Kidney capillary endothelial cell (primary cell): ENCODE measurements around the gene RBM45.
"Not testable (repeated sequence)": the region's sequence is repeated elsewhere in the genome, so short reads cannot be mapped to it uniquely, and the experiment has no call there.

Source experiments
- DNase-seq: peaks from one replicate; pipeline ENCODE4 v3.0.0-alpha.2; 2018; ENCODE audit warnings: low spot score

Gene RBM45

DNA sequence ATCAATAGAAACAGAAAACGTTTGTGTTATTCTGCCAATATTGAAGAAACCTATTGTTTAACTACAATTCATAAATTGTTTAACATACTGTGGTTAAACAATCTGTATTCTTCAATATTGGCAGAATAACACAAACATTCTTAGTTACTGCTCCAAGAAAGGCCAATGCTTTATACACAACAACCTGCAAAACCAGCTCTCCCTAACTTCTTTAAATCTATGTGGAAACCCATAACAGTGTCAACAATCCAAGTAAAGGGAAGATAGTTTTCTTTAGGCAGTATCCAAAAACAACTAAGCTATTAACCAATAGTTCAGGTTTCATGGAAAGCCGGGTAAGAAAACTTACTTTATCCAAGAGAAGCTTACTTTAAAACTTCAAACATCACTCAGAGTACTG lies 6.2 kb upstream of the RBM45 start:
- DNase-seq, result no peak

DNA sequence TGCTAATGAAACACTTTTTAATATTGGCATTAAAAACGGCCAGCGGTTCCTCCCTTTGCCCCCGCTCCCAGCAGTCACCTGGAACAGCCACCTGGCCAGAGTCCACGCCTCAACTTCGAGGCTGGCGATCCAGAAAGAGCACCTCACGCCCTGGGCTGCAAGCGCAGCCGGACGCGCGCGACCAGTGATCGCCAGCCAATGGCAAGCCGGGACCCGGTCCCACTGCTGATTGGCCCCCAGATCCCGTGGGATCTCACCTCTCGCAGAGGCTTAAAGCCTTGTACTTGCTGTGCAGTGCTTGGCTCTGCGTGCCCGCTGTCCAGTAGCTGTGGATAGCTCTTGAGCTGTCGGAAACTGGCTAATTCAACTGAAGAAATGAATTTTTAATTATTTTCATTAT lies 4.1 kb upstream of the RBM45 start:
- DNase-seq, result no peak

DNA sequence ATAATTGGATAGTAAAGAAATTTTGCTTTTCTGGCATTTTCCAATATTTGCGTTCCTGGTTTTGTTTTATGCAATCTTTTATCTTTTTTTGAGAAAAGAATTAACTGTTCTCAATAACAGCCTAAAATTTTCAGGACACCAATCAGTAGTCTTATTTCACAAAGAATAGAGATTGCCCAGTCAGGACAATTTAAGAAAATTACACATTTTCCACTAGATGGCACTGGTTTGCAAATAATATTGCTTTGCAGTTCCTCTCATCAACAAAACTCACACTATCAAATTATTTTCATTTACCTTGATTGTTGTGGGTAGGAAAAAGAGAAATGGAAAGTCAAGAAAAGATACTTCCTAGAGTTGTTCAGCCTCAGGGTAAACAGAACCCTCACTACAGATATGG lies 2.4 kb upstream of the RBM45 start:
- DNase-seq, result peak; percentile 47

DNA sequence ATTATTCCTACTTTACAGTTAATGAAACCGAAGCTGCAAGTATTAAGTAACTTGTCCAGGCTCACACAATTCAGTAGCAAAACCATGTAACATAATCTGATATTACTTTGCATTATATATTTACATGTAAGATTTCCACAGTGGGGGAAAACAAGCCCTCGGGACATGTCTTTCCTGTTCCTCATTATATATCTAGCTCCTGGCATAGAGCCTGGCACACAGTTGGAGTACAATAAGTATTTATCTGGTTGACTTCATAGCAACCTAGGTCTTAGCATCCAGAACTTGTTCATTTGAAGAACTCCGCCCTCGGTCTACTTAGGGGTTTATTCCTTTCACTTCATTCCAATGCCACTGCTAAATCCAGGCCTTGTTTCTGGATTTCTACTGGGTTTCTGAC lies 1.6 kb upstream of the RBM45 start:
- no peak for DNase-seq

DNA sequence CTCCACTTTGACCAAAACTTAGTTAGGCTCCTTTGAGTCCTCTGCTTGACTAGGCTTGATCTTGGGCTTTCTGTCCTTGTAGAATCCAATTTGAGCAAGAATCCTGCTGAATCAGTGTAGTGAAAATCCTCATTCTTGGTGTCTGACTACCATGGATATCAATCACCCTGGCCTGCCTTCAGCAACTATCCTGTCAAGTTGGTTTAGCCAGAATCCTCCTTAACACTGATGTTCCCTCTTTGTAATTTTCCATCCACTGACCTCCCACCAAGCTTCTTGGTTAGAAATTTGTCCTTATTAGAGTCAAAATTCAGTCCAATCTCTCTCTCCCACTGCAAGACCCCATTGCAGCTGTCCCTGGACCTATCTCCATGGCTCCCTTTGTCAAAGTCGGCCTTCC lies 494 bp upstream of the RBM45 start:
- no peak for DNase-seq

DNA sequence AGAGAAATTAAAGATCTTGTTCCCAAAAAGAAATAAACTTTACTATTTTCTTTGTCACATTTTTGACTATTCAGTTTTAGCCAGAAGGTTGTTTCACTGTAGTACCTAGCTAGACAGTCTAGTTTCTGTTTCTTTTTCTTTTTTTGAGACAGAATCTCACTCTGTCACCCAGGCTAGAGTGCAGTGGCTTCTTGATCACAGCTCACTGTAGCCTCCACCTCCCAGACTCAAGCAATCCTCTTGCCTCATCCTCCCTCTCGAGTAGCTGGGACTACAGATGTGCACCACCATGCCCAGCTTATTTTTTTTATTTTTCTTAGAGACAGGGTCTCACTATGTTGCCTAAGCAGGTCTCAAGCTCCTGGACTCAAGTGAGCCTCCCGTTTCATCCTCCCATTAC lies 2.2 kb downstream of the RBM45 start:
- DNase-seq, result no peak

DNA sequence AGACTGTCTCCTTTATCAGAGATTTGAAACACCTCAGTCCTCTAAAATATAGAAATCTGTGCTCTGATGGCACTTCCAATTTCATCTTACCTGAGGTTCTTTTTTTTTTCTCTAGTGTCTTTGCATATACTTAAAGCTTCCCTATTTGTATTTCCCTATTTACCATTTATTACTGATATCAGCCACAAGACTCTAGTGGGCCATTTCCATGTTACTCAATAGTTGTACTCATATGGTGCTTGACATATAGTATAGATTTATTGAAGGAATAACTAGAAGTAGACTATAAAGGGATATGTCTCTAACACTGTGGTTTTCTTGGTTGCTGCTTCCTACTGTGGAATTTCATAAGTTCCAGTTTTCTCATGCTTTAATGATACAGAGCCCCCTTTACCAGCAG lies 3.0 kb downstream of the RBM45 start:
- no peak for DNase-seq

DNA sequence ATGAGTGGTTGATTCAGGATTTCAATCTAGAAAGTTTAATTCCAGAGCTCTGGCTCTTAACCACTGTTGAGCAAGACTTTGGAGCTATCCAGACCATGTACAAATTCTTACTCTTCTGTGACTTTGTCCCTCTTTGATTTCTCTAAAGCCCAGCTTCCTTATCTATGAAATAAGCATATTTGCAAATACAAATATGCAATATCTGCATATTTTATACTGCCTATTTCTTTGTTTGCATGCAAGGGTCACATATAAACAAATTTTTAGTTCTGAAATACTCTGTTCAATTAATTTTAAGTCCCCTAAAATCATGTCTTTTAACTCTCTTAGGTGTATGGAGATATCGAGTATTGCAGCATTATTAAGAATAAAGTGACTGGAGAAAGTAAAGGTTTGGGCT lies 5.5 kb downstream of the RBM45 start:
- DNase-seq, result no peak

DNA sequence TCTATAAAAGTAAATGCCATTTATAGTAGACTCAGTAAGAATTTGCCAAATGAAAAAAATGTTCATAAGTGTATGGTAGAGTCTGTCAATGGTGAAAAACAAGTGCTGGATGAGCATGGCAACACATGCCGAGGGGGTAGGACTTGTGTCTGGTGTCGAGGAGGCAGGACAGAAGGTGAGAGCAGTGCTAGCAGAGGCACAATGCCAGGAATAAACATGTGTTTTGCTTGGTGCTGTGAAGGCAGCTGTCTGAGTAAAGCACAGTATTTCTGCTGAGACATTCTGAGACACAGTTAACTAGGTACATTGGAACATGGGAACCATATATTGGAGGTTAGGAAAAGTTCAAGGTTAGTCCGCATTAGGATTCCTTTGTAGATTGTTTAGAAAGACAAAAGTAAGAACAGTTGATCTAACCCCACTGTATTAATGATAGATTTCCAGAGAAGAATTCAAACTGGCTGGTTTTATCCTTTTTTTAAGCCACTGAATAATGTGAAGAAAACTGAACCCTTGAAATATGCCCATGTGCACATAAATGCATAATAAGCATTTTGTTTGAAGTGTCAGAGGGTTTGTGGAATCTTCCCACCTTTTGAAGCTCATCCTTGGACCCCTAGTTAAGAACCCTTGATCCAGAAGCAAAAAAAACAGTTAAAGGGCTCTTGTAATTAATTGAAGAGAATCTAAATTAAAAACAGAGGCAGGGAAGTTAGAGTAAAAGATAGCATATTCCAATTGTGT lies 7.1 kb downstream of the RBM45 start:
- no peak for DNase-seq

DNA sequence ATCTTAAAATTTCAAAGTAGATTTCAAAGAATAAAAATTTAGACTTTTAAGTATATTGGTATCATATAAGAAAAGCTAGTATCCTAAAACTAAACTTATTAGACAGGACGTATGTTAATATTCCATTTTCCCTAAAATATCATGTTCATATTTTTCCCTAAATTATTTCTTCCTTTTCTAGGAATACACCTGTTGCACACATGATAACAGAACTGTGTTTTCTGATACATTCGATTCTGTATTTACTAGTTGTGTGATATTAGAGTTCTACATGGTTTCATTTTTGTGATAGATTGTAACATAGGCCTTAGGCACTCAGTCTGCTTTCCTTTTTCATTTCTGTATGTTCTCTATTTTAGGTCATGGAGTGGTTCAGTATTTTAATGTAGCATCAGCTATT lies 10.9 kb downstream of the RBM45 start:
- DNase-seq, result no peak

DNA sequence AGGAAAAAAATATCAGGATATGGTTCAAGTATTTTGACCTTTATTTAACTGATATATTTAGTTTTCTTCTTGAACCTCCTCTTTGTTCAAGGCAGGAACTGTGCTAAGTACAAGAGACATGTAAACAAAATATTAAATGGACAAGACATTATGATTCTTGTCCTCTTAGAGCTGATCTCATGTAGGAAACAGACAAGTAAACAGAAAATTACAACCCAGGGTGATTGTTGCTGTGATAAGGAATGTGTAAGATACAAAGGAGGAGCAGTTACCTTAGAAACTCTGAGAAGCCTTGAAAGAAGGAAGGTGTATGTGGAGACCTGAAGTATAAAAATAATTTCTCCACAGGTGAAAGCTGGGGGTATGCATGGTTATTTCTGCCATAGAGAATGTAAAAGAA lies 12.9 kb downstream of the RBM45 start:
- DNase-seq, result no peak

DNA sequence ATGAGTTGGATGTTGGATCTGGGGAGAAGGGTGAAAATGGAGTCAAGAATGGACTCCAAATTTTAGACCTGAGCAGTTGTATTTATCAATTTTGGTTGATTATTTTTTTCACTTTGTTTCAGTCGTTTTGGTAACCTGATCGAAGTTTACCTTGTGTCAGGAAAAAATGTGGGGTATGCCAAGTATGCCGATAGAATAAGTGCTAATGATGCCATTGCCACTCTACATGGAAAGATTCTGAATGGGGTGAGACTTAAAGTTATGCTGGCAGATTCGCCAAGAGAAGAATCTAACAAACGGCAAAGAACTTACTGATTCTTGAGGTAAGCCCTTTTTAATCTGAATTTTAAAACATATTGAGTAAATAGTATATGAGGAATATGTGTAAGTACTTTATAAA lies 13.6 kb downstream of the RBM45 start:
- no peak for DNase-seq

DNA sequence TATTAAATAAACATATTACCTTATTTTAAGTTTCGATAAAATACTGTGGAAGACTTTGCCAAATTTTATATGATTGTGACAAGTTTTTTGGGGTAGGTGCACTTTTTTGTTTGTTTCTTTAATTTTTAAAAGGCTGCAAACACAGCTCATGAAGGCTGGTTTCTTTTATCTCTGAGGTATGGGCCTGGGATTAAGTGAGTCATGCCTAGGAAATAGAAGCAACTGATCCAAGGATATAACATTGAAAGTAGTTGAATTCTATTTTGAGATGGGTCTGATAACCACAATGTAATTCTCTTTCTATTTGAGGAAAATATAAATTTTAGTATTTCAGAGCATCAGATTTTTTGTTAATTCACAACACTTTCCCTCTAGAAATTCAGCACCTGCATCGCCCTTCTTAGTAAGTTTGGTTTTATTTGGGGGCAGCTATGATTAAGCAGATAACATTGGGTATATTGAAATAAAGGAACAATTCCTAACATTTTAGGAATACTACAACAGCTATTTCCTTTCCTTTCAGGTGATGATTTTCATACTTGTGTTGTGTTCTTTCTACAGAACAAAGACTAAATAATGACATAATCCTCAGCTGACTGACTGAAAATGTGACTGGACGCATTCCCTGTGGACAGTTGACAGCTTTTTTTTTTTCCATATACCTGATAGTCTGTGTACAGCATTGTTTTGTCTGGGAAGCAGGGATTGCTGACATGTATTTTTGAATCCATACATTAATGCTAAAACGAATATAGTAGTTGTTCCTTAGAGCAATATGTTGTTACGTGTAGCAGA lies 16.8 kb downstream of the RBM45 start:
- no peak for DNase-seq

DNA sequence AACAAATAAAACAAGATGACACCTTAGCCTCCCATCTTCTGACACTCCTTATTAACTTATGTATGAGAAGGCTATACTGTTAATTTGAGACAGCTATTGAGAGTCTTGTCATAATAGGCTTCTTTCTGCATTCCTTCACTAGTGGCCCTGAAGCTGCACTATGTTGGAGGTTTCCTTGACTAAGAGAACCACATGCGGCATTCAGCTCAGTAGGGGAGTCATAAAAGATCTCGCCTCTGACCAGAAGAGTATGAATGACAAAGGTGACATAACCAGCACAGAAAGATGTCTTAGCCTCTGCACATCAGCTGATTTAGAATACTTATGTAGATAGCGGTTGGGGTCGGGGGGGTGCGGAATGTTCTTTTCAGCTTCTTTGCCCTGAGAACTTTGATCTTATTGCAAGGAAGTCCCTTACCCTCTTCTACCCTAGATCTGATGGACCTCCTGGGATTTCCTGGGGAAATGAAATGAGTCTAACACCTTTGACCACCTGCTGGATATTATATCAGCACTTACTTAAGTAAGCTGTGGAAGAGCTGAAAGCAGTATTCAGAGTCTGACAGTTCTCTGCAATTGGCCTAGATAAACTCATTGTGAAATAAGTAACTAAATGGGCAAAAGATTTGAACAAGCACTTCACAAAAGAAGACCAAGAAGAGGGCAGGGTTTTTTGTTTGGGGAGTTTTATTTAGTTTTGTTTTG lies 24.2 kb downstream of the RBM45 start:
- no peak for DNase-seq

DNA sequence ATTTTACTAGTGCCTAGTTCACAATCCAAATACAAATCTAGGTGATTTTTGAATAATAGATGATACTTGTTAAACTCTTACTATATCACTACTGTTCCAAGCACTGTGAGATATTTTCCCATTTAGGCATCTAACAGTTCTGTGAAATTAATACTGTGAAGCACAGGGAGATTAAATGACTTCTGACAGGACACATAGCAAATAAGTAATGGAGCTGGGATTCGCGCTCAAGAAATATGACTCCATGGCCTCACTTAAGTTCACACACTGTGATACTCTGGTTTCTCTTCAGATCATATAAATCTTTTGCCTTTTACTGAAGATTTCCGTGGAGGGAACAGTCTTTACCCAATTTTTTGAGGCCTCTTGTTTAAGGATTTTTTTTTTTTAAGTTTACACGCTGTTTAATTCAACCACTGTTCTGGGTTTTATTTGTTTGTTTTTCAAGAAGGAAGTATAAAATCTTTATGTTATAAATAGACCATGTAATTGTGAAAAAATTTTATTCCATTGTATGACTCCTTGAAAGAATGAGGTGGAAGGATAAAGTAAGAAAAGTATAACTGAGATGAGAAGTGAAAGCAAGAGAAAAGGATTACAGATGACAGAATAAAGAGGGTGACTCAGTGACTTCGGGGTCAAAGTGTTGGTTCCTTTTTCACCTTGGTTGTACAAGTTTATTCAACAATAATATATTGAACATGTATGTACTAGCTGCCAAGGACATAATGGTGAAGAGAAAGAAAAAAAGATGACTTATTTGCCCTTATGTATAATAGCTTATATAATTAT lies 30.2 kb downstream of the RBM45 start:
- no peak for DNase-seq

DNA sequence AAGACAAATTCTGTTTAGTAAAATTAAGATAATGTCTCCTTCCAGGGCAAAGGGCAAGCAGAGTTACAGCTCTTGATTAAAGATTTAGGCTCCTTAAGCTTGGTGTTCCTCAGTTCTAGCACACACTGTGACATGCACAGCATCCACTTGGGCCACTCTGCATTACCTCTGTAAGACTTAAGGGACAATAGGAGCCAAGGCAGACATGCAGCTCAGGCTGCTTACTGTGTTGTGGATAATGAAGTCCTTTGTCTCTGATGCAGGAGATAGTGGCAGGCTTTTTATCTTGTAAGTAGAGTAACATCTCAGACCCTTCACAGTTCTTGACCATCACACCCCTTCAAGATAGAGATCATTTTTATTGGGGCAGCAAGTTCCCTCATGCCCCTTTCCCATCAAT lies 31.2 kb downstream of the RBM45 start:
- DNase-seq, result no peak

DNA sequence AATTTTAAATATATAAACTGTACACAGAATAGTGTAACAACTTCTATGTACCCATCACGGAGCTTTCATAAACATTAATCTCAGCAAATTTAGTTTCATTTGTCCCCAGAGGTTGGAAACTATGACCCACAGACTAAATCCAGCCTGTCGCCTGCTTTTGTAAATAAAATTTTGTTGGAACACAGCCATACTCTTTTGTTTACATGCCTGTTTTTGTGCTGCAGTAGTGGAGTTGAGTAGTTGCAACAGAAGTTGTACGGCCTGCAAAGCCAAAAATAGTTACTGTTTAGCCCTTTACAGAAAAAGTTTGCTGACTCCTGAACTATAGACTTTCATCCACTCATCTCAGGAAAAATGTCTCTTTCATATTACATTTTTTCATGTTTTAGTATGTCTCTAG lies 39.8 kb downstream of the RBM45 start:
- no peak for DNase-seq

DNA sequence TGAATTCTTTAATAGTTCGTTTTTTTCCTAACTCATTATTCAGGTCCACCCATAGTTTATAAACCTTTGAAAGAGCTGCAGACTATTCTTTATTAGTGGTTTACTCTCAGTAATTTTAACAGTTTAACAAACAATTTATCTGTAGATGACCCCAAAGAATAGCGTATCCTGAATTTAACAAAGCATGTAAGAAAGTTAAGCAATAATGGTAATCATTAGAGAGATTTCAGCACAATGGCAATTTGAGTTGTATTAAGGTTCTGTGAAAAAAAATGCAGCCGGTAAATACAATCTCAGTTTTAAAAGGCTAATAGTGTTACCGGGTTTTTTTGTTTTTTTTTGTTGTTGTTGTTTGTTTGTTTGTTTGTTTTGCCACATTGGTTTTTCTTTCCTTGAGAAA lies 40.3 kb downstream of the RBM45 start:
- no peak for DNase-seq

DNA sequence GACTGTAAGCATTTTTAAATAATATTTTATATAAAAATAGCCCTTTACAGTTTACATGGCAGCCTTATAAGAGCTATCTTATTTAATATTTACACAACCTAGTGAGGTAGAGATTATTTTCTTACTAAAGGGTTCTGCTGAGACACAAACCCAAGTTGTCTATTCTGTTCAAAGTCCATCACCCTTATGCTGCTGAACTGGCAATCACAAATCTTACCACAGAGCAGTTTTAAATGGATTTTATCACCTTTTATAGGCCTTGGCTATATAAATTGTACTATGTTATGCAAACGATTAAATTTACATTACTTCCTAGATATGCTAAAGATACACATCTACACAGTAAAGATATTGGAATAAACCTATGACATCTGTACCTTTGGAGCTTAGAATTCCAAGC lies 40.7 kb downstream of the RBM45 start:
- no peak for DNase-seq

DNA sequence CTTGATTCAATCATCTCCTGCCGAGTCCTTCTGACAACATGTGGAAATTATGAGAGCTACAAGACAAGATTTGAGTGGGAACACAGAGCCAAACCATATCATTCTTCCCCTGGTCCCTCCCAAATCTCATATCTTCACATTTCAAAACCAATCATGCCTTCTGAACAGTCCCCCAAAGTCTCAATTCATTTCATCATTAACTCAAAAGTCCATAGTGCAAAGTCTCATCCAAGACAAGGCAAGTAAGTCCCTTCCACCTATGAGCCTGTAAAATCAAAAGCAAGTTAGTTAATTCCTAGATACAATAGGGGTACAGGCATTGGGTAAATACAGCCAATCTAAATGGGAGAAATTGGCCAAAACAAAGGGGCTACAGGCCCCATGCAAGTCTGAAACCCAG lies 41.6 kb downstream of the RBM45 start:
- not testable (repeated sequence) for DNase-seq

DNA sequence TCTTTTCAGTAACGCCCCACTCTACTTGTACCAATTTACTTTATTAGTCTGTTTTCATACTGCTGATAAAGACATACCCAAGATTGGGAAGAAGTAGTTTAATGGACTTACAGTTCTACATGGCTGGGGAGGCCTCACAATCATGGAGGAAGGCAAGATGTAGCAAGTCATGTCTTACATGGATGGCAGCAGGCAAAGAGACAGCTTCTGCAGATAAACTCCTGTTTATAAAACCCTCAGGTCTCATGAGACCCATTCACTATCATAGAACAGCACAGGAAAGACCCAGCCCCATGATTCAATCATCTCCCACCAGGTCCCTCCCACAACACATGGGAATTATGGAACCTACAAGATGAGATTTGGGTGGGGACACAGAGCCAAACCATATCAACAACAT lies 43.3 kb downstream of the RBM45 start:
- no peak for DNase-seq

DNA sequence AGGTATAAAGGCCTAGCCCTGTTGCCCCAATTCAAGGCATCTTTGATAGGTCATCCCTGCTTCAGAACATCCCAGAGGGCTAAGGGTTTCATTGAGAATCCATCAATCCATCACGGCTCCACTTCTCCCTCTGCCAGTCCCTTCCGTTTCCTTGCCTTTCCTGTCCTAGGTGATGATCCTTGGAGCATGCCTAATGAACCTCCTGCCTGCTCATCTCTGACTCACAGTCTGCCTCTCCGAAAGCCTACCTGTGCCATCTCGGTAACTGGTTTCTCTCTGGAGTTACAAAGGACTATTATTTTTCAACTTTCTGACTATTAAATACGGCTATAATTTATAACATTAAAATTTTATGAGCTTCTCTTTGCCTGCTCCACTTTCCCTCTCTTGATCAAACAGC lies 45.3 kb downstream of the RBM45 start:
- DNase-seq, result no peak
